Activated CD8-positive, alpha-beta T cell treated with anti-CD3 and anti-CD28 coated beads for 36 hours (primary cell): ENCODE data around the gene USP13. TPM values are rescaled to one million over a fixed set of nuclear protein-coding genes. Genes with fewer than 3 reads are reported as not detected.

ENCODE experiments used
- ATAC-seq: fragments of 200-7000 bp; cut with Tn5 transposase; one replicate; pipeline ENCODE4 v1.10.0; 2021; ENCODE audit warnings: mild to moderate bottlenecking, moderate library complexity
- CTCF ChIA-PET: fragments of 350-600 bp; sonication (Branson Sonifier 250); formaldehyde crosslinking; loops from one replicate; lab custom pipeline; 2021; ENCODE audit warnings: antibody characterized with exemption; lab: Charles Lee
- POLR2A ChIA-PET: fragments of 350-600 bp; sonication (Branson Sonifier 250); formaldehyde crosslinking; loops from one replicate; lab custom pipeline; 2021; ENCODE audit warnings: antibody characterized with exemption; lab: Charles Lee
- DNase-seq: peaks from one replicate; pipeline ENCODE4 v3.0.0-alpha.2; 2020
- H3K27ac Mint-ChIP-seq: one replicate; pipeline ENCODE4 v1.8.0; 2021; ENCODE audit warnings: mild to moderate bottlenecking, mixed read lengths
- H3K27me3 Mint-ChIP-seq: one replicate; pipeline ENCODE4 v1.8.0; 2021; ENCODE audit warnings: mixed read lengths
- H3K36me3 Mint-ChIP-seq: one replicate; pipeline ENCODE4 v1.8.0; 2021; ENCODE audit warnings: low read depth, mixed read lengths
- H3K4me1 Mint-ChIP-seq: one replicate; pipeline ENCODE4 v1.8.0; 2021; ENCODE audit warnings: low read depth, mixed read lengths
- H3K4me3 Mint-ChIP-seq: one replicate; pipeline ENCODE4 v1.8.0; 2021; ENCODE audit warnings: mild to moderate bottlenecking, moderate library complexity, mixed read lengths
- H3K9me3 Mint-ChIP-seq: one replicate; pipeline ENCODE4 v1.8.0; 2021; ENCODE audit warnings: mixed read lengths
- intact Hi-C: fragments of 100-400 bp; cut with micrococcal nuclease; formaldehyde crosslinking; loops from one replicate; pipeline ENCODE4 v1.10.0; 2022
- total RNA-seq, 2 experiments: library from RNA; stranded (reverse); gene quantifications; one replicate each; pipeline ENCODE4 v1.2.3, GENCODE V29; 2021
- TF ChIP-seq, protein P1 (sequence below): fragments of 200-600 bp; IDR thresholded peaks from one replicate; pipeline ENCODE4 v1.8.0; 2022; ENCODE audit warnings: antibody characterized with exemption, mild to moderate bottlenecking

Gene USP13
- total RNA-seq, 2 experiments from 2014 or later: 9.6 to 11.7 TPM

DNA sequence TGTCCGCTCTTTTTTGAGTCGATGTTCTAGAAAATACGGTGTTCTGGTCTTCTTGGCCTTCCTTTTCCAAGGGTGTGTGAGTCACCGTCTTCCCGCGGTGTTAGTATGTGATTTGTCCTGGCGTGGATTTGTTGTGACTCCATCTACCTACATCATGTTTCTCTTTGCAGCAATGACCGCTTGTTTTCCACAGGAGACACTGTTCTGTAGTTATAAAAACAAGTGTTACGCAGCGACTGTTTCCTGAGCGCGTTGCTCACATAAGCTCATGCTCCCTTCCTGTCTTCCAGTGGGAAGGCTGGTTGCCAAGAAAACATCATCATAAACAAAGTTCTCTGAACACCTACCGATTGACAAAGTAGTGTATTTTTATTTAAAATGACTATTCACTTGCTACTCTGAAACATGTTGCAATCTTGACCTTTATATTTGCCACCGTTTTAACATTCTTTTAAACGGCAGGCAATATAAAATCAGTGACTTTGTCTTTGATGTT, 19.0 kb downstream of the USP13 start:
- no peak overlapping the region for H3K4me3 Mint-ChIP-seq
- intact Hi-C loops: no loop called here
- H3K36me3 Mint-ChIP-seq: peaks cover 1% of the 10 kb centered on the region
- peaks cover 3% of the 10 kb centered on the region for H3K4me1 Mint-ChIP-seq
- no peak overlapping the region for H3K27ac Mint-ChIP-seq
- H3K9me3 Mint-ChIP-seq: no peaks in the 10 kb centered on the region
- TF ChIP-seq, protein P1, sequence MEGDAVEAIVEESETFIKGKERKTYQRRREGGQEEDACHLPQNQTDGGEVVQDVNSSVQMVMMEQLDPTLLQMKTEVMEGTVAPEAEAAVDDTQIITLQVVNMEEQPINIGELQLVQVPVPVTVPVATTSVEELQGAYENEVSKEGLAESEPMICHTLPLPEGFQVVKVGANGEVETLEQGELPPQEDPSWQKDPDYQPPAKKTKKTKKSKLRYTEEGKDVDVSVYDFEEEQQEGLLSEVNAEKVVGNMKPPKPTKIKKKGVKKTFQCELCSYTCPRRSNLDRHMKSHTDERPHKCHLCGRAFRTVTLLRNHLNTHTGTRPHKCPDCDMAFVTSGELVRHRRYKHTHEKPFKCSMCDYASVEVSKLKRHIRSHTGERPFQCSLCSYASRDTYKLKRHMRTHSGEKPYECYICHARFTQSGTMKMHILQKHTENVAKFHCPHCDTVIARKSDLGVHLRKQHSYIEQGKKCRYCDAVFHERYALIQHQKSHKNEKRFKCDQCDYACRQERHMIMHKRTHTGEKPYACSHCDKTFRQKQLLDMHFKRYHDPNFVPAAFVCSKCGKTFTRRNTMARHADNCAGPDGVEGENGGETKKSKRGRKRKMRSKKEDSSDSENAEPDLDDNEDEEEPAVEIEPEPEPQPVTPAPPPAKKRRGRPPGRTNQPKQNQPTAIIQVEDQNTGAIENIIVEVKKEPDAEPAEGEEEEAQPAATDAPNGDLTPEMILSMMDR: no peak
- DNase-seq (no peak), ATAC-seq (no peak)
- H3K27me3 Mint-ChIP-seq: no peaks in the 10 kb centered on the region
- ChIA-PET POLR2A (no interaction called here), CTCF (interaction anchor here (1.1 kb wide), 2 partner anchors 13 to 21 kb away, joined by 3 to 4 read pairs; no protein-coding TSS in a partner anchor)

DNA sequence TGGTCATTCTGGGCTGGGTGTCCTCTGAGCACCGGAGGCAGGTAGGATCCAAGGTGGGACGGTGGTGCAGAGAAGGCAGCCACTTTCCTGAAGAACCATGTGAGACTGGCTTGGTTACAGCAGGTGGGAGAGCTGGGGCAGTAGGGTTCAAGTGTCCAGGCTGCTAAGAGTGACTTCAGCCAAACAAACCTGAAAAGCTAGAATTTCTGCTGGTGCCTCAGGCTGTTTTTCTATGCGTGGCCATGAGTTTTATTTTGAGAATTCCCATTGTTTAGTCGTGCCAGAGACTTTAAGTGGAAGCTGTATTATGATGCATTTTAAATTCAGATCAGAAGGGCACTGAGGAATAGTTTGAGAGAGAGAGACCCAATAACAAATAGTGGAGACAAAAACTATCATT, 20.1 kb downstream of the USP13 start:
- Mint-ChIP-seq H3K9me3 (no peaks in the 10 kb centered on the region), H3K4me1 (peaks cover 3% of the 10 kb centered on the region), H3K4me3 (no peak overlapping the region), H3K27ac (no peak overlapping the region), H3K27me3 (no peaks in the 10 kb centered on the region), H3K36me3 (peaks cover 1% of the 10 kb centered on the region)
- intact Hi-C loops: no loop called here
- ATAC-seq (no peak), DNase-seq (no peak)
- TF ChIP-seq, protein P1: no peak
- CTCF ChIA-PET: no interaction called here
- POLR2A ChIA-PET: no interaction called here

DNA sequence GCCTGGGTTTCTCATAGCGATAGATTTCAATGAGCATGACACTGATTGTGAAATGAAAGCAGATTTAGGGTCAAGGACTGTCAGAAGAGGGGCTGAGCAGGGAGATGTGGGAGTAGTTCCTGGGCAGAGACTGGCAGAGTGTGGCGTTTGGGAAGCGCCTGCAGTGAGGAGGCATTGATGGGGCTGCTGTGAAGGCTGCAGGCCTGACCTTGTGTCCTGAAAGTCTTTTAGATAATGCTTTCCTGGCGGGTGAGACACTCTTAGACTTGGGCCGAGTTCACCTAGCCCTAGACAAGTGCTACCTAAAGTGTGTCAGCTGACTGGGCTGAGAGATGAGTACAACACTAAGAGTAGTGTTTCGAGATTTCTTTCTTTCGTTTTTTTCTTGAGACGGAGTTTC, 20.7 kb downstream of the USP13 start:
- no peaks in the 10 kb centered on the region for H3K9me3 Mint-ChIP-seq
- H3K27me3 Mint-ChIP-seq: no peaks in the 10 kb centered on the region
- intact Hi-C loops: no loop called here
- H3K27ac Mint-ChIP-seq: no peak overlapping the region
- ChIA-PET POLR2A (no interaction called here), CTCF (no interaction called here)
- no peak for ATAC-seq
- TF ChIP-seq, protein P1: no peak
- no peak overlapping the region for H3K4me3 Mint-ChIP-seq
- peaks cover 3% of the 10 kb centered on the region for H3K4me1 Mint-ChIP-seq
- no peak for DNase-seq
- peaks cover 1% of the 10 kb centered on the region for H3K36me3 Mint-ChIP-seq

DNA sequence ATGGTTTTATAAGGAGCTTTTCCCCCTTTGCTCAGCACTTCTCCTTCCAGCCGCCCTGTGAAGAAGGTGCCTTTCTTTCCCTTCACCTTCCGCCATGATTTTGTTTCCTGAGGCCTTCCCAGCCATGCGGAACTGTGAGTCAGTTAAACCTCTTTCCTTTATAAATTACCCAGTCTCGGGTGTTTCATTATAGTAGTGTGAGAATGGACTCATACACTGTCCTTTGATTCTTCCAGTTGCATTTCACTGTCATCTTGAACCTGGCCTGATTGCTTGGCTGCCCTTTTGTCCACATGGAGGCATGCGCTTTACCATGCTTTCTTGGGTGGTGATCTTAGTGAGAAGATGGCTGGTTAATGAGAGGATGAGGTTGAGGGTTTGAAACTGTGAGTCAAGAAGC, 23.2 kb downstream of the USP13 start:
- ATAC-seq (no peak), DNase-seq (no peak)
- peaks cover 1% of the 10 kb centered on the region for H3K36me3 Mint-ChIP-seq
- H3K9me3 Mint-ChIP-seq: no peaks in the 10 kb centered on the region
- no peak overlapping the region for H3K4me3 Mint-ChIP-seq
- no peak overlapping the region for H3K27ac Mint-ChIP-seq
- peaks cover 3% of the 10 kb centered on the region for H3K4me1 Mint-ChIP-seq
- ChIA-PET CTCF (no interaction called here), POLR2A (no interaction called here)
- TF ChIP-seq, protein P1: no peak
- H3K27me3 Mint-ChIP-seq: no peaks in the 10 kb centered on the region
- intact Hi-C loops: no loop called here

DNA sequence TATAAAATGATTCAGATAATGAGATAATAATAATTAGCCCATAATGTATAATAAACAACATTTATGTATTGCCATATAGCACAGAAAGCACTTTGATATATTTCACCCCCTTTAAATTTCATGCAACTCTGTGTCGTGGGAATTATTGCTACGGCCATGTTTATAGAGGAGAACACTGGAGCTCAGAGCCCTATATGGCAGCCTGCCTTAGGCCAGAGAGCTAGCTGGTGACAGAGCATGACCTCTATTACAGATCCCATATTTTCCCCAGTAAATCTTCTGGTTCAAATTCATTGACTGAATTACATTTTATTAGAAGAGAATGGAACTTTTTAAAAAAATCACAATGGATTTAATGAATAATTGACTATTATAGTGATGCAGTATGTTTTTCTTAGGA, 25.0 kb downstream of the USP13 start:
- CTCF ChIA-PET: no interaction called here
- H3K4me3 Mint-ChIP-seq: no peak overlapping the region
- intact Hi-C loops: no loop called here

More for the DNA sequence above, 25.0 kb downstream of the USP13 start:
- Mint-ChIP-seq H3K27me3 (no peaks in the 10 kb centered on the region), H3K9me3 (no peaks in the 10 kb centered on the region), H3K36me3 (peaks cover 1% of the 10 kb centered on the region), H3K27ac (no peak overlapping the region), H3K4me1 (peaks cover 3% of the 10 kb centered on the region)
- POLR2A ChIA-PET: no interaction called here
- ATAC-seq (no peak), DNase-seq (no peak)
- TF ChIP-seq, protein P1: no peak
